ENCODE data around the gene MAPK1.
"Not testable (repeated sequence)": the region's sequence is repeated elsewhere in the genome, so short reads cannot be mapped to it uniquely, and the experiment has no call there.

MAPK1 gene

DNA sequence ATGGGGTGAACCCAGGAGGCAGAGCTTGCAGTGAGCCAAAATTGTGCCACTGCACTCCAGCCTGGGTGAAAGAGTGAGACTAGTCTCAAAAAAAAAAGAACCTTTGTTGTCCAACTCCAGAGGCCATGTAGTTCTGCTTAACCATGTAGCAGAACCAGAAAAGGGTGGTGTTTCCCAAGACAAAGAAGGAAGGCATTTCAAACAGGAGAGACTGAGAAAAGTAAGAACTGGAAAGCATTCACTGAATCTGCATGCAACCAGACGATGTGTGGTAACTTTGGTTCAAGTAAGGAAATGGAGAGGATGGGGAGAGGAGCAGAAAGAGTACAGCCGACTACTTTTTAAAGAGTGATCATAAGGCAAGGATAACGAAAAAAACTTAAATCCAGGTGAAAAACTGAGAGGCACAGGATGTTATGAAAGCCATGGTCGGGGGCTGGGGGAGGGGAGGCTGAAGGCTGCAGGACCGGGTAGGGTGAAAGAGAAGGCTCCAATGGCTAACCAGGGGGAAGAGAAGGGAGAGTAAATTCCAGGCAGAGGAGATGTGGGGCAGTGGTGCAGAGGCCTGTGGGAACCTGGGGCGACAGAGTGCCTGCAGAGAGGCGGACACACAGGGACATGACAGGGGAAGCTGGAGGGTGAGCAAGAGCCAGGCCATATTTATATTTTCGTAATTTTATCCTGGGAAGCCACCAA lies 48.8 kb downstream of the MAPK1 start:
- DNase-seq (ENCODE audit: low read depth): no peak

DNA sequence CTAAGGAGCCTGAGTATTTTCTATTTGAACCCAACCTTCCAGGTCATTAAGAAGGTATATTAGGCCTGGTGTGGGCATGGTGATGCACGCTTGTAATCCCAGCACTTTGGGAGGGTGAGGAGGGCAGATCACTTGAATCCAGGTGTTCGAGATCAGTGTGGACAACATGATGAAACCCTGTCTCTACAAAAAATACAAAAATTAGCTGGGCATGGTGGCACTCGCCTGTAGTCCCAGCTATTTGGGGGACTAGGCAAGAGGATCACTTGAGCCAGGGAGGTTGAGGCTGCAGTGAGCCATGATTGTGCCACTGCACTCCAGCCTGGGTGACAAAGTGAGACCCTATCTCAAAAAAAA lies 50.0 kb downstream of the MAPK1 start:
- not testable (repeated sequence) for DNase-seq (ENCODE audit: low read depth)

DNA sequence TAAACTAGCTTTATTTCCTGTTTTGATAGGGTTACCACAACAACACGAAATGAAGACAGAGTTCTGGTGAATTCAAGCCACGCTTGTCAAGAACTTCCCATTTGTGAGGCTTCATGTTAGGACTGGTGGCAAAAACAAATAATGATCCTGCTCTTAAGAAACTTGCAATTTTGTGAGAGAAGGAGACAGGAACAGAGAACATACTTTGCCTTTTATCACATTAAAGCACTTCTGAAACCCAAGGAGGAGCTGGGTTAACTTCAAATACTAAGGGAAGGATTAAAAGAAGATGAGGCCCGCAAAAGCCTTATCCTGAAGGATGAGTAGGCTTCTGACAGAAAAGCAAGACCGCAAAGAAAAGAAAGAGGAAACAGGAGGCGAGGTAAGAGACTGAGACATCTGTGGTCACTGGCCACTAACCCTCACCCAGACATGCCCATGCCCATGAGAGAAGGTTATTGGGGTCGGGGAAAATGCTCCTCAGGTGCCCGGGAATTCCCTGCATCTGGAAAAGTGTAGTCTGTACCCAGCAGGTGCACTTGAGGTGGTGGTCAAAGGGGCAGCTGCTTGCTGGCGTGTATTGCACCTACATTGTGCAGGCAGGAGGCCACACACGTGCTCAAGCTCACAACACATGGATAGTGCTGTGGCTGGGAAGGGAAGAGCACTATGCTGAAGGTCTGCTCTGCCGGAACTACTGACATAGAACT lies 50.5 kb downstream of the MAPK1 start:
- DNase-seq (ENCODE audit: low read depth): peak; percentile 91

DNA sequence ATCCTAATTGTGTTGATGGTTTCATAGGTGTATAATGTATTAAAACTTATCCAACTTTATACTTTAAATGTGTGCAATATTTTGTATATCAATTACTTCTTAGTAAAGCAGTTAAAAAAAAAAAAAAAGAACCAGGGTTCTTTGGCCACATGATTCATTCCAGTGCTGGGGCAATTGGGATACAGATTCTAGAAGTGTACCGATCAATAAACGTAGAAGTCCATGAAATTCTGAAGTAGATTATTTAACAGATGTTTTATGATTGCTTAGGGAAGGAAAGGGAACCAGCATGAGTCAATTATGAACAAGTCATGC lies 51.0 kb downstream of the MAPK1 start:
- DNase-seq (ENCODE audit: low read depth): no peak

DNA sequence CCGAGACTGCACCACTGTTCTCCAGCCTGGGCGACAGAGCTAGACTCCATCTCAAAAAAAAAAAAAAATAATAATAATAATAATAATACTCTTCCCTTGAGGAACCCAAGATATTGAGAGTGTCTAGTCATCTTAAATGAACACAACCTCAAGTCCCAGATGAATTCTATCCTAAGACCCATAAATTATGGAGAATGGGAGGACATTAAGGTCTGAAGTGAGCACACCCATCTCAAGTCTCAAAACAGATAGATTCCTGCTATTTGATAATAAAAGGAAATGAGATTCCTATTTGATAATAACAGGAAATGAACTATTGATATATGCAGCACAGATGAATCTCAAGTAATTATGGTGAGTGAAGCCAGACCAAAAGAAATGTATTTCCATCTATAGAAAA lies 51.5 kb downstream of the MAPK1 start:
- DNase-seq (ENCODE audit: low read depth): no peak

DNA sequence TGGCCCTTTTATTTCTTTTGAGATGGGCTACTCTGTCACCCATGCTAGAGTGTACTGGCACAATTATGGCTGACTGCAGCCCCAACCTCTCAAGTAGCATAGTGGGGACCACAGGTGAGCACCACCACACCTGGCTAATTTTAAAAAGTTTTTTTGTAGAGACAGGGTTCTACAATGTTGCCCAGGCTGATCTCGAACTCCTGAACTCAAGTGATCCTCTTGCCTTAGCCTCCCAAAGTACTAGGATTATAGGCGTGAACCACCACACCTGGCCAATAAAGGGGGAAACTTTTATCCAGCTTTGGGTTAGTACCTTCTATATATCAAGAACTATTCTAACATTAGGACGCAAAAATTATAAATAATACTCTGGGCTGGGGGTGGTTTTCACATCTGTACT lies 52.1 kb downstream of the MAPK1 start:
- DNase-seq (ENCODE audit: low read depth): no peak

DNA sequence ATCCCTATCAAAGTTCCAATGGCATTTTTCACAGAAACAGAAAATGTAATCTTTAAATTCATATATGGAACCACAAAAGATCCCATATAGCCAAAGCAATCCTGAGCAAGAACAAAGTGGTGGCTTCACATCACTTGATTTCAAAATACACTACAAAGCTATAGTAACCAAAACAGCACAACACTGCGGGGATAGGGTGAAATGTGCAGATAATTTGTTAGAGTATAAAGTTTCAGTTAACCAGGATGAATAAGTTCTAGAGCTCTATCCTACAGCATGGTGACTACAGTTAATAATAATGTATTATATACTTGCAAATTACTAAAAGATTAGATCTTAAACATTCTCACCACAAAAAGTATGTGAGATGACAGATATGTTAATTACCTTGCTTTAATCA lies 55.5 kb downstream of the MAPK1 start:
- DNase-seq (ENCODE audit: low read depth): no peak

DNA sequence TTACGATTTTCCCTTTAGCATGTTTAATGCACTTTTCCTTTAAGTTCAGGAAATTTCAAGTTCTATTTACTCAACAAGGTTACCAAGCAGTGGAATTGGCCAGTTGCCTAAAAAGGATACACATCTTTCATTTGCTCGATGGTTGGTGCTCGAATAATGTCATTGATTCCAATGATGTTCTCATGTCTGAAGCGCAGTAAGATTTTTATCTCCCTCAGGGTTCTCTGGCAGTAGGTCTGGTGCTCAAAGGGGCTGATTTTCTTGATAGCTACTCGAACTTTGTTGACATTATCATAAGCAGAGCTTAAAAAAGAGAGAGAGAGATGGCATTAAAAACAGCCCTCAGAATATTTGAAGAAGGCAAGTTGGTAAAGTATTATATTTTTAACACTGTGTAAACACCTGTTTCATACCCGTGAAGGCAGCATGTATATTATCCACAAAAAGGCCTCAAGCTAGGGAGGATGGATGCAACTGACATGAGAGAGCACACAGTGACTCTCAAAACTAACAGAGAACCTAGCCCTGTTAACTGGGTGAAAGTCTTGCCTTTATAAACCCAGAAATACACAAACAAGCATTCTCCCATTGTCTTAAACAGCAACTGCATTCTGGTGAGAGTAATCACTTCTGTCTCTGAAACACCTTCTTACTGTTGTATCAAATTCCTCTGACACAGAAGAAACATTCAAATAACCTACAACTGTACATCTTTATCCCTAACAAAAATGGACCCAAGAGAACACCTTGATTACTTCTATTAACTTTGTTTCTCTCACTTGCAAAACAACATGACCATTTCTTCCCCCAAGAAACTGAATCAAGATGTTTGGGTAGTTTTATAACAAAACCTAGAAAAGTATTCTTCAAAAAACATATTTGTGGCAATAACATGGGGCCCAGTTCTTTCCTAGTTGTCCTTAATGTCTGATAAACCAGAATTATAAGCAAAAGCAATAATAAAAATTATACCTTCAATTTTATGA lies 59.6 kb downstream of the MAPK1 start:
- peak; percentile 12 for DNase-seq (ENCODE audit: low read depth)

DNA sequence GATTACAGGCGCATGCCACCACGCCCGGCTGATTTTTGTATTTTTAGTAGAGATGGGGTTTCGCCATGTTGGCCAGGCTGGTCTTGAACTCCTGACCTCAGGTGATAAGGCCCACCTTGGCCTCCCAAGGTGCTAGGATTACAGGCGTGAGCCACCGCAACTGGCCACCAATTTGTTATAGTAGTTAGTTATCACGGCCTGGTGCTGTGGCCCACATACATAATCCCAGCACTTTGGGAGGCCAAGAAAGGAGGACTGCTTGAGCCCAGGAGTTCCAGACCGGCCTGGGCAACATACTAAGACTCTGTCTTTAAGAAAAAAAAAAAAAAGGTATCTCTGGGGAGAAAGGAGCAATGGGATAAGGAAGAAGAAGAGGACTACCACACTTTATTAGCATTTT lies 62.1 kb downstream of the MAPK1 start:
- not testable (repeated sequence) for DNase-seq (ENCODE audit: low read depth)

DNA sequence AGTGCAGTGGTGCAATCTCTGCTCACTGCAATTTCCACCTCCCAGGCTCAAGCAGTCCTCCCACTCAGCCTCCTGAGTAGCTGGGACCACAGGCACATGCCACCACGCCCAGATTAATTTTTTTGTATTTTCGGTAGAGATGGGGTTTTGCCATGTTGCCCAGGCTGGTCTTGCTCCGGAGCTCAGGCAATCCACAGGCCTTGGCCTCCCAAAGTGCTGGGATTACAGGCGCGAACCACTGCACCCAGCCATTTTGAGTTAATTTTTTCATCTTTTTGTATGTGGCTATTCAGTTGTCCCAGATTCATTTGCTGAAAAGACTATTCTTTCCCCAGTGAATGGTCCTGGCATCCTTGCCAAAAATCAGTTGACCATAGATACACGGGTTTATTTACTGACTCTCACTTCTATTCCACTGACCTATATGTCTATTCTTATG lies 63.6 kb downstream of the MAPK1 start:
- DNase-seq (ENCODE audit: low read depth): no peak

DNA sequence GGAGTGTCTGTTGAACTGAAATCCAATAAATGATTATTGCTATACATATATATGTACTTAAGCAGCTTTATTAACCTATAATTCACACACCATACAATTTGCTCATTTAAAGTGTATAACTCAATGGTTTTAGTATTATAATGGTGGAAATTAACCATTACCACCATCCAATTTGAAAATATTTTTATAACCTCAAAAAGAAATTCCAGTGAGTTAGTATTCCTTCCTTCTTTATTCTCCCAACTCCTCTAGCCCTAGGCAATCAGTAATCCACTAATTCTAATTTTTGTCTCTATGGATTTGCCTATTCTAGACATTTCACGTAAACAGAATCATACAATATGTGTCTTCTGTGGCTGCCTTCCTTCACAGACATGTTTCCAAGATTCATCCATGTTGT lies 64.8 kb downstream of the MAPK1 start:
- no peak for DNase-seq (ENCODE audit: low read depth)

DNA sequence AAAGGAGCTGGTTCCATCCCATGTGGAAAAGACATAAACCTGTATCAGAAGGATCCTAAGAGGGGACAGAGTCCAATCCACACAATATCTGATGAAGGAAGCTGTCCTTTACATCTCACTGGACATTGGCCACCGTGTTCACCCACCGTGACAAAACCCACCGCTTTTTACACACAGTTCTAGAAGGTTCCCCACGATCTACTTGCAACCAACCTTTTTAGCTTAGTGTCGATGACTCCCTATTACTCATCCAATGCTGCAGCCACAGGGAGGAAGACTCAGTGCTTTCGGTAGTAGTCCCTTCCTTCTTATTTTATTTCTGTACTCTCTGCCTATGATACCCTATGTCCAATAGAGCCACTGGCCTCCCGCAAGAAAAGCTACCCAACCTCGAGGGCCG lies 65.4 kb downstream of the MAPK1 start:
- DNase-seq (ENCODE audit: low read depth): no peak

DNA sequence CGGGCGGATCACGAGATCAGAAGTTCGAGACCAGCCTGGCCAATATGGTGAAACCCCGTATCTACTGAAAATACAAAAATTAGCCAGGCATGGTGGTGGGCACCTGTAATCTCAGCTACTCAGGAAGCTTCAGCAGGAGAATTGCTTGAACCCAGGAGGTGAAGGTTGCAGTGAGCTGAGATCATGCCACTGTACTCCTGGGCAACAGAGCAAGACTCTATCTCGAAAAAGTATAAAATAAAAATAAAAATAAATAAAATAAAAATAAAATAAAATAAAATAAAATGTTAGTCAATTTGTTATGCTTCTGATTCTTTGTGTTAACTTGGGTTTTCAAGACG lies 66.2 kb downstream of the MAPK1 start:
- DNase-seq (ENCODE audit: low read depth): not testable (repeated sequence)

DNA sequence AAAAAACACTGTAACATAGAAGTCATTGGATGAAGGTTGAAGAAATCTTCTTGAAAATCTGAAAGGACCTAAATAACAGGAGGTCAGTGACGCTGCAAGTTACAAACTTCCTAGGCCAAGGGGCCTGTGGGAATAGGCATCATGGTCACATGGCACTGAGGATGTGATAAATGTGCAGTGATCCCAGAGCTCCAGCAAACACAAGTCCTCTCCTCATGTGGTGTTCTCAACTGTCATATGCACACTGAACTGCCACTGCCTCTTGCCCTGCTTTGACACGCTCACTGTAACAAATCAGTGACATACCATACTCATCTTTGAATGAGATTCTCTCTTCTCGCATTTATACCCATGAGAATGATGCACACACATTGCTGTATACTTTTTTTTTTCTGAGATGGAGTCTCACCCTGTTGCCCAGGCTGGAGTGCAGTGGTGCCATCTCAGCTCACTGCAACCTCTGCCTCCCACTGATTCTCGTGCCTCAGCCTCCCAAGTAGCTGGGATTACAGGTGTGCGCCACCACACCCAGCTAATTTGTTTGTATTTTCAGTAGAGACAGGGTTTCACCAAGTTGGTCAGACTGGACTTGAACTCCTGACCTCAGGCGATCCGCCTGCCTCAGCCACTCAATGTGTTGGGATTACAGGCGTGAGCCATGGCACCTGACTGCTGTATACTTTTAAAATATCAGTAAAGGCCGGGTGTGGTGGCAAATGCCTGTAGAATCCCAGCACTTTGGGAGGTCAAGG lies 66.7 kb downstream of the MAPK1 start:
- DNase-seq (ENCODE audit: low read depth): no peak

DNA sequence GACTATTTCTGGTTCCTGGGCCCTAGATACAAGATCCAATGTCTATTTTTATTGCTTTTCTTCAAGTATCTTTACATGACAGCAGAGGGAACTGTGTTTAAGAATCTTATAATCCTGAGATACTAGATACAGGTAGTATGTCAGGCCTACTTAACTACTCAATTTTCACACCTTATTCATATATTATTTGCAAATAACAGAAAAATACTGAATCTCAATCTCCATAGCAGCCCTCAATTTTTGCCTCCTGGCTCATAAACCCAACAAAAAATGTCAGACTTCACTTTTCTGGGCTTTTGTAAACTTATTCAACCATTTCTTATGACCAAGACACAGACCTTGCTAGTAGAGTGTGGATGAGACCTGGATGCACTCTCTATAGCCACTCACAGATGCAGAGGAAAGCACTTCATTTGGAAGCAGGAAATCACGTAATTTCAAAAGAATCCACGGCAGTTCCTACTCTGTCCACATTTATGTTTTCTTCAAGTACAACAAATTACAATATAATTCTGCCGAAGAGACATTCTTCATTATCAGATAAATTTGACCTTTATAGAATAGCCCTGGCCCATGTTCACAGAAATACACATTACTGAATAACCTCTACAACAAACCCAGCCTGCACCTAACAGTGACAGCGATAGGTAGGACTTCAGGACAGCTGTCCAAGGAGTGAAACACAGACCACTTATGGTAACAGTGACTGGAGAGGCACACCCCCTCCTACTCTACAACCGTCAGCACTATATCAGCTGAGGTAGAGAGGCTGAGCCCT lies 69.8 kb downstream of the MAPK1 start:
- no peak for DNase-seq (ENCODE audit: low read depth)

DNA sequence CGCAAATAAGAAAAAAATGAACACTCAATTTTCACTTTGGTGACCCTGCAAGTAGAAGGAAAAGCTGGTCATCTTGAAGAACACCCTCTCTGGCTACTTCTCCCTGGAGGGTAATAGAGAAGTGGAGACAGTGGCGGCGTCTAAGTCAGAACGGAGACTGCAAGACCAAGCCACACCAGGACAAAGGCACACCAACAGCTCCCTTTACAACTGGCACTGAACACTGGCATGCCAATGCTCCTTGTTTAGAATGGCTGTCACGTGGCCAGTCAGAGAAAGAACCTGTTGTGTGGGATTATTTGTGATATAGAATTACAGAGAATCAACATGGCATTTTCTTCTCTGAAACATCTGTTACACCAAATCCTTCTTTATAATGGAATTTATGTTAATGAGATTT lies 70.6 kb downstream of the MAPK1 start:
- DNase-seq (ENCODE audit: low read depth): no peak

DNA sequence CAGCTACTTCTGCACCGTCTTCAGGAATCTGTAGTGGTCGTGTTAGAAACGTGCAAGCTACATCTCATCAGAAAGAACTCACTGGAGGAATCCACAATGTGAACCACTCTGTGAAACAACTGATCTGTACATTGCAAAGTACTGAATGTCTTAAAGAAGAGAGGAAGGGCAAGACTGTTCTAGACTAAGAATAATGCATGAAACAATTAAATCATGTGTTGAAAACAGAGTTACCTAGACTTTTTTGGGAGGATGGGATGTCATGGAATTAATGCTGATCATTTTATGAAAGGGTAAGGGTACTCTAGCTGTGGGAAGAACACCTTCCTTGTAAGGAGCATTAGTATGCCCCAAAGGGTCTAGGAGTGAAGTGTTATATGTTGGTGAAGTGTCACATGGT lies 71.2 kb downstream of the MAPK1 start:
- no peak for DNase-seq (ENCODE audit: low read depth)

DNA sequence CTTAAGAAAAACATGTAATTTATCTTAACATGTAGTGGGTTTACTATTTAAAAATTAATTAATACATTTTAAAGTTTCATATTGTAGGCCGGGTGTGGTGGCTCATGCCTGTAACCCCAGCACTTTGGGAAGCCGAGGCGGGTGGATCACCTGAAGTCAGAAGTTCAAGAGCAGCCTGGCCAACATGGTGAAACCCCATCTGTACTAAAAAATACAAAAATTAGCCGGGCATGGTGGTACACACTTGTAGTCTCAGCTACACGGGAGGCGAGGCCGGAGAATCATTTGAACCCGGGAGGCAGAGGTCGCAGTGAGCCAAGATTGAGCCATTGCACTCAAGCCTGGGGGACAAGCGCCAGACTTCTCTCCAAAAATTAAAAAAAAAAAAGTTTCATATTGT lies 73.7 kb downstream of the MAPK1 start:
- DNase-seq (ENCODE audit: low read depth): not testable (repeated sequence)

DNA sequence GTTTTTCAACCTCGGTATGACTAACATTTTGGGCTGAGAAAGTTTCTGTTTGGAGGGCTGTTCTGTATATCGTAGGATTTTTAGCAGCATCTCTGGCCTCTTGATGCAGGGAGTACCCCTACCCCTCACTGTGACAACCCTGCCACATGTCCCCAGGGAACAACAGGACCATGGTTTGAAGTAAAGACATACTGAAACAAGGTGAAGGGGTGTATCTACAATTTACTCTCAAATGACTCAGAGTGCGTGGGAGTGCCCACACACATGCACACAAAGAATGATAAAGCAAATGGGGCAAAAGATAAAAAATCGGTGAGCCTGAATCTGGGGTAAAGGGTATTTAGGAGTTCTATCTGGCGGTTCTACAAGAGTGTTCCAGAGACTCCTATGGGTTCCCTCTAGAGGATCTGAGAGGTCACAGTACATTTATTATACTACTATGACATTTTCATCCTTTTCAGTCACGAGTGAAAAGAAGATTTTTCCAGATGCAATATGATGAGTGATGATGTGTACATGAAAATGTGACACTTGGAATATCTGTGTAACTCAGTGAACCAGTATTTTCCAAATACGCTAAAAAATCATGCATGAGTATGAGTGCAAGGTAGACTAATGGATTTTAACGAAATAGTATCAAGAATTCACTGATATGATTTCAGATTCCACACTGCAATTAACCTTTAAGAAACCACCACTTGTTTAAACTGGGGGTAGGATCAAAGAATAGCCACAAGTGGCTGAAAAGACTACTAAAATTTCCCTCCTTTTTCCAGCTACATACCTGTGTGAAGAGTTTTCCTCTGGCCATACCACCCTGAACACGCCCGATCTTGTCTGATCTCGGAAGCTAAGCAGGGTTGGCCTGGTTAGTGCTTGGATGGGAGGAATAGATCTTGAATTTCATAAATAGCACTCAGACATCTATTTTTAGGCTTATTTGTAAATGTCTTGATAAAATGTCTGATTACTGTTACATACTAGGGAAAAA lies 75.5 kb downstream of the MAPK1 start:
- no peak for DNase-seq (ENCODE audit: low read depth)

Measured in fibroblast of gingiva (primary cell).